ENCODE results near the gene NLGN3. TPM values are rescaled to one million over a fixed set of nuclear protein-coding genes. Genes with fewer than 3 reads are reported as not detected.
"Not testable (repeated sequence)": the region's sequence is repeated elsewhere in the genome, so short reads cannot be mapped to it uniquely, and the experiment has no call there.

The NLGN3 gene
- total and polyA plus RNA-seq, 3 donors from 2014 or later, result 7.6 to 8.9 (median 8.2) TPM

DNA sequence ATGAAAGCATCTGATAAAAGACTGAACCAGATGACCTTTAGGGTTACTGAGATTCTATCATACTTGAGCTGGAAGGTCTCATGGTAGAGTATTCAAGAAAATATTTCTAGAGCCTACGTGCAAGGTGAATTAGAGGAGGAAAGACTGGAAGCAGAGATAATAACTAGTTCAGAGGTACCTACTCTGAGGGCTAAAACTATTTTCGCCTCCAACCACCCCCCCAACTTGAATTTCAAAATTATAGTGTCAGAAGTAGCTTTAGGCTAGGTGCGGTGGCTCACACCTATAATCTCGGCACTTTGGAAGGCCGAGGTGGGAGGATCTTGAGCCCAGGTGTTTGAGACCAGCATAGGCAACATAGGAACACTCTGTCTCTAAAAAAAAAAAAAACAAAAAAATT lies 30.9 kb downstream of the NLGN3 start:
- Histone ChIP-seq H3K27ac (no peak overlapping the region), H3K36me3 (ENCODE audit: low read depth, missing control alignments) (no peaks in the 10 kb centered on the region), H3K4me1 (peaks cover 7% of the 10 kb centered on the region), H3K9me3 (no peaks in the 10 kb centered on the region), H3K4me3 (no peak overlapping the region), H3K27me3 (no peaks in the 10 kb centered on the region)
- intact Hi-C loops (cut with DNase I; ENCODE audit: low total_unique reads), result no loop called here
- 80 to 91% methylated on average over 5 of the region's 5 CpGs for WGBS, 2 donors
- DNase-seq, result no peak
- TF ChIP-seq POLR2A (IDR thresholded peaks at IDR 0.05), result no peak
- no peak for TF ChIP-seq CTCF (IDR thresholded peaks at IDR 0.05)

- Histone ChIP-seq H3K4me3 (no peak overlapping the region), H3K27me3 (no peaks in the 10 kb centered on the region), H3K4me1 (peaks cover 13% of the 10 kb centered on the region), H3K9me3 (no peaks in the 10 kb centered on the region), H3K27ac (peak overlapping the region; percentile 55 to 74), H3K36me3 (ENCODE audit: low read depth, missing control alignments) (no peaks in the 10 kb centered on the region)
- peak; percentile 33 for DNase-seq
- intact Hi-C loops (cut with DNase I; ENCODE audit: low total_unique reads), result no loop called here
- 25 to 29% methylated on average over 3 of the region's 3 CpGs for WGBS, 2 donors
- TF ChIP-seq CTCF (IDR thresholded peaks at IDR 0.05) (no peak), POLR2A (IDR thresholded peaks at IDR 0.05) (no peak)
Observed at GRCh38 chrX:71177327-71177726, 32.7 kb downstream of the NLGN3 start.

DNA sequence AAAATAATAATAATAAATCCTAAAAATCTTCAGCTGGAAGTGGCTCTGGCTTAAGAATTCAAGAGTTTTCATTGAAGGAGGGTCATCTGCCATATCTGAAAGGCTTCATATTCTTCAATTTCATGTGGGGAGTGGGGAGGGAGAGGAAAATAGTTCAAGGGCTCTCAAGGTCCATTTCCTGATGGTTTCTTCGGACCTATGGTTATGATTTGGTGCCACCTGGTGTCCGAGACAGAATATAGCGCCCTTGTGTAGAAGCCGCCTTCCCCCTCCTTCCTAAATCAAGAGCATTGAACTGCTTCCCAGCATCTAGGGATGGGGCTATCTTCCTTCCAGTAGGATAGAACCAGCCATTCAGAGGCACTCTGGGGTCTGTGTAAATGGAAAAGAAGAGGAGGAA lies 34.3 kb downstream of the NLGN3 start:
- H3K9me3 ChIP-seq, result no peaks in the 10 kb centered on the region
- no peaks in the 10 kb centered on the region for H3K27me3 ChIP-seq
- no peak overlapping the region for H3K4me3 ChIP-seq
- DNase-seq, result peak; percentile 73
- intact Hi-C loops (cut with DNase I; ENCODE audit: low total_unique reads), result no loop called here
- WGBS, 2 donors, result 6 to 18% methylated on average over 4 of the region's 4 CpGs
- peaks cover 24% of the 10 kb centered on the region for H3K4me1 ChIP-seq
- peak overlapping the region in 1 of 2 donors; percentile 74 for H3K27ac ChIP-seq
- H3K36me3 ChIP-seq (ENCODE audit: low read depth, missing control alignments), result no peaks in the 10 kb centered on the region
- TF ChIP-seq CTCF (IDR thresholded peaks at IDR 0.05), result peak; percentile 46 to 68 (median 48)
- TF ChIP-seq POLR2A (IDR thresholded peaks at IDR 0.05), result no peak

GRCh38 chrX:71180579-71181265 lies 36.1 kb downstream of the NLGN3 start:
- peaks cover 24% of the 10 kb centered on the region for H3K4me1 ChIP-seq
- peak overlapping the region in 1 of 2 donors; percentile 89 for H3K27ac ChIP-seq
- DNase-seq, result peak; percentile 38
- WGBS, 2 donors, result 41 to 58% methylated on average over 6 to 9 of the region's 9 CpGs
- not testable (repeated sequence) for H3K9me3 ChIP-seq; H3K27me3 ChIP-seq; H3K4me3 ChIP-seq; H3K36me3 ChIP-seq (ENCODE audit: low read depth, missing control alignments)
- intact Hi-C loops (cut with DNase I; ENCODE audit: low total_unique reads), result loop anchor here (10.0 kb wide), 1 partner anchor 74 kb away; the partner anchor contains the start of gene ZMYM3

- TF ChIP-seq POLR2A (IDR thresholded peaks at IDR 0.05) (no peak), CTCF (IDR thresholded peaks at IDR 0.05) (no peak)
- H3K4me3 ChIP-seq, result peak overlapping the region; percentile 42 to 56
Observed at GRCh38 chrX:71181558-71181909, 36.9 kb downstream of the NLGN3 start.

More at GRCh38 chrX:71181558-71181909, 36.9 kb downstream of the NLGN3 start:
- Histone ChIP-seq H3K36me3 (ENCODE audit: low read depth, missing control alignments) (no peaks in the 10 kb centered on the region), H3K4me1 (peaks cover 24% of the 10 kb centered on the region), H3K27me3 (no peaks in the 10 kb centered on the region), H3K9me3 (no peaks in the 10 kb centered on the region), H3K27ac (peak overlapping the region; percentile 89 to 90)
- DNase-seq, result peak; percentile 26
- intact Hi-C loops (cut with DNase I; ENCODE audit: low total_unique reads), result loop anchor here (10.0 kb wide), 1 partner anchor 73 kb away; the partner anchor contains the start of gene ZMYM3
- WGBS, 2 donors, result 0 to 1% methylated on average over 5 to 10 of the region's 10 CpGs

Data from testis (tissue), 3 donors.